MCF 10A (cell line): Measurements from ENCODE around the gene GABRG2. TPM values are rescaled to one million over a fixed set of nuclear protein-coding genes. Genes with fewer than 3 reads are reported as not detected.

Experiments
- BruUV-seq: library from RNA; stranded (reverse); fragments of 400-500 nt; replicated peaks from 2 replicates; lab custom pipeline; 2021; lab: Mats Ljungman, UMichigan
- CTCF ChIA-PET: fragments of 300-600 bp; sonication (Branson Sonifier 250); formaldehyde crosslinking; extraction: SDS; loops from one replicate; lab custom pipeline; 2021; ENCODE audit warnings: antibody characterized with exemption, inconsistent platforms; lab: Yijun Ruan, JAX
- POLR2A ChIA-PET: fragments of 300-600, 350-650 bp; sonication (Branson Sonifier 250); formaldehyde crosslinking; extraction: SDS; loops from one replicate; lab custom pipeline; 2020; ENCODE audit warnings: antibody characterized with exemption, inconsistent platforms; lab: Yijun Ruan, JAX
- DNase-seq: peaks from one replicate; pipeline ENCODE4 v3.0.0-alpha.2; 2018; ENCODE audit not compliant: unreplicated experiment
- H3K27ac Mint-ChIP-seq: one replicate; pipeline ENCODE4 v1.8.0; 2022; ENCODE audit warnings: mild to moderate bottlenecking, low read depth, mixed read lengths; ENCODE audit not compliant: unreplicated experiment
- H3K27me3 Mint-ChIP-seq: one replicate; pipeline ENCODE4 v1.8.0; 2022; ENCODE audit warnings: mixed read lengths; ENCODE audit not compliant: insufficient read depth, unreplicated experiment
- H3K36me3 Mint-ChIP-seq: one replicate; pipeline ENCODE4 v1.8.0; 2022; ENCODE audit warnings: mild to moderate bottlenecking, moderate library complexity, mixed read lengths; ENCODE audit not compliant: insufficient read depth, unreplicated experiment
- H3K4me1 Mint-ChIP-seq: one replicate; pipeline ENCODE4 v1.8.0; 2022; ENCODE audit warnings: mixed read lengths; ENCODE audit not compliant: insufficient read depth, unreplicated experiment
- H3K4me3 Mint-ChIP-seq: one replicate; pipeline ENCODE4 v1.8.0; 2022; ENCODE audit warnings: mild to moderate bottlenecking, moderate library complexity, mixed read lengths; ENCODE audit not compliant: unreplicated experiment
- H3K9me3 Mint-ChIP-seq: one replicate; pipeline ENCODE4 v1.8.0; 2022; ENCODE audit warnings: mixed read lengths; ENCODE audit not compliant: unreplicated experiment
- CTCF ChIP-seq: fragments of 200-600 bp; IDR thresholded peaks from one replicate; pipeline ENCODE4 v1.8.0; 2022; ENCODE audit warnings: antibody characterized with exemption, mild to moderate bottlenecking; ENCODE audit not compliant: unreplicated experiment
- intact Hi-C: fragments of 100-400 bp; cut with micrococcal nuclease; formaldehyde crosslinking; loops from 2 replicates; pipeline ENCODE4 v1.14.1; 2022
- total RNA-seq: library from RNA; stranded (reverse); gene quantifications from 2 replicates; pipeline ENCODE4 v1.2.3, GENCODE V29; 2022

GABRG2 gene
- total RNA-seq, 1 experiment from 2014 or later = not detected

- CTCF ChIA-PET = interaction anchor here (0.6 to 0.7 kb wide), 3 partner anchors 15 to 1063 kb away, joined by 3 to 4 read pairs (median 3); no protein-coding TSS in a partner anchor
Observed at GRCh38 chr5:162174358-162174974, 106.9 kb downstream of the GABRG2 start.

GRCh38 chr5:162187371-162187770 is 119.8 kb downstream of the GABRG2 start:
- no peaks in the 10 kb centered on the region for H3K27me3 Mint-ChIP-seq
- ChIA-PET CTCF (interaction anchor here (0.8 to 1.1 kb wide), 2 partner anchors 22 to 23 kb away, joined by 3 to 4 read pairs; no protein-coding TSS in a partner anchor), POLR2A (interaction anchor here (0.6 kb wide), 1 partner anchor 163 kb away, joined by 3 read pairs; no protein-coding TSS in a partner anchor)
- DNase-seq = no peak
- intact Hi-C loops = no loop called here
- H3K9me3 Mint-ChIP-seq = peaks cover 8% of the 10 kb centered on the region
- no peak for TF ChIP-seq CTCF
- H3K4me3 Mint-ChIP-seq = no peak overlapping the region
- H3K27ac Mint-ChIP-seq = no peak overlapping the region
- no peaks in the 10 kb centered on the region for H3K4me1 Mint-ChIP-seq
- no TSS peak for BruUV-seq
- no peaks in the 10 kb centered on the region for H3K36me3 Mint-ChIP-seq

More at GRCh38 chr5:162174358-162174974, 106.9 kb downstream of the GABRG2 start:
- DNase-seq = peak; percentile 8
- Mint-ChIP-seq H3K27ac (no peak overlapping the region), H3K36me3 (no peaks in the 10 kb centered on the region), H3K4me1 (peaks cover 10% of the 10 kb centered on the region), H3K9me3 (no peaks in the 10 kb centered on the region), H3K27me3 (no peaks in the 10 kb centered on the region), H3K4me3 (no peak overlapping the region)
- intact Hi-C loops = no loop called here
- no peak for TF ChIP-seq CTCF
- POLR2A ChIA-PET = interaction anchor here (0.6 to 1.5 kb wide), 3 partner anchors 14 to 1471 kb away, joined by 3 to 4 read pairs (median 4); no protein-coding TSS in a partner anchor
- TSS peak; percentile 75 for BruUV-seq

GRCh38 chr5:162189719-162190118 is 122.1 kb downstream of the GABRG2 start:
- CTCF ChIA-PET = interaction anchor here (0.7 to 1.1 kb wide), 2 partner anchors 16 to 50 kb away, joined by 3 to 4 read pairs; no protein-coding TSS in a partner anchor
- H3K9me3 Mint-ChIP-seq = peaks cover 8% of the 10 kb centered on the region
- no TSS peak for BruUV-seq
- no peak for DNase-seq
- H3K4me1 Mint-ChIP-seq = no peaks in the 10 kb centered on the region
- no peak for TF ChIP-seq CTCF
- H3K27ac Mint-ChIP-seq = no peak overlapping the region
- H3K4me3 Mint-ChIP-seq = no peak overlapping the region
- POLR2A ChIA-PET = interaction anchor here (0.6 kb wide), 1 partner anchor 262 kb away, joined by 3 read pairs; no protein-coding TSS in a partner anchor
- H3K36me3 Mint-ChIP-seq = no peaks in the 10 kb centered on the region
- intact Hi-C loops = no loop called here
- no peaks in the 10 kb centered on the region for H3K27me3 Mint-ChIP-seq

GRCh38 chr5:162193012-162193411 is 125.4 kb downstream of the GABRG2 start:
- H3K36me3 Mint-ChIP-seq = no peaks in the 10 kb centered on the region
- CTCF ChIA-PET = interaction anchor here (1.0 kb wide), 2 partner anchors 12 to 16 kb away, joined by 3 to 4 read pairs; no protein-coding TSS in a partner anchor
- peaks cover 5% of the 10 kb centered on the region for H3K4me1 Mint-ChIP-seq
- intact Hi-C loops = no loop called here
- H3K27ac Mint-ChIP-seq = no peak overlapping the region
- POLR2A ChIA-PET = no interaction called here
- no peak for TF ChIP-seq CTCF
- no peaks in the 10 kb centered on the region for H3K27me3 Mint-ChIP-seq
- no TSS peak for BruUV-seq
- no peak for DNase-seq
- H3K4me3 Mint-ChIP-seq = no peak overlapping the region
- H3K9me3 Mint-ChIP-seq = no peaks in the 10 kb centered on the region
